Measurements from ENCODE around the gene EHMT2.
"Not testable (repeated sequence)": the region's sequence is repeated elsewhere in the genome, so short reads cannot be mapped to it uniquely, and the experiment has no call there.

The EHMT2 gene

GRCh38 chr6:31871046-31871659, 26.3 kb downstream of the EHMT2 start:
- no peak overlapping the region for H3K4me3 ChIP-seq (ENCODE audit: low read depth, low read length)

GRCh38 chr6:31870385-31870921, 27.0 kb downstream of the EHMT2 start:
- no peak overlapping the region for H3K4me3 ChIP-seq (ENCODE audit: low read depth, low read length)
- no peak for DNase-seq (ENCODE audit: low read depth)
- TF ChIP-seq CTCF (conservative IDR thresholded peaks at IDR 0.05; ENCODE audit: low read depth, low read length), result no peak

More at GRCh38 chr6:31871046-31871659, 26.3 kb downstream of the EHMT2 start:
- peak; percentile 16 for DNase-seq (ENCODE audit: low read depth)
- TF ChIP-seq CTCF (conservative IDR thresholded peaks at IDR 0.05; ENCODE audit: low read depth, low read length), result no peak

GRCh38 chr6:31869343-31869742, 28.2 kb downstream of the EHMT2 start:
- no peak for TF ChIP-seq CTCF (conservative IDR thresholded peaks at IDR 0.05; ENCODE audit: low read depth, low read length)
- no peak for DNase-seq (ENCODE audit: low read depth)
- H3K4me3 ChIP-seq (ENCODE audit: low read depth, low read length), result no peak overlapping the region

- not testable (repeated sequence) for DNase-seq (ENCODE audit: low read depth); H3K4me3 ChIP-seq (ENCODE audit: low read depth, low read length)
These were observed 28.9 kb downstream of the EHMT2 start for GRCh38 chr6:31868658-31868971.

GRCh38 chr6:31865205-31866118, 32.0 kb downstream of the EHMT2 start:
- no peak overlapping the region for H3K4me3 ChIP-seq (ENCODE audit: low read depth, low read length)
- peak; percentile 30 for DNase-seq (ENCODE audit: low read depth)
- no peak for TF ChIP-seq CTCF (conservative IDR thresholded peaks at IDR 0.05; ENCODE audit: low read depth, low read length)

GRCh38 chr6:31864818-31865204, 32.7 kb downstream of the EHMT2 start:
- no peak for DNase-seq (ENCODE audit: low read depth)
- H3K4me3 ChIP-seq (ENCODE audit: low read depth, low read length), result no peak overlapping the region
- no peak for TF ChIP-seq CTCF (conservative IDR thresholded peaks at IDR 0.05; ENCODE audit: low read depth, low read length)

GRCh38 chr6:31864123-31864562, 33.4 kb downstream of the EHMT2 start:
- peak overlapping the region; percentile 68 for H3K4me3 ChIP-seq (ENCODE audit: low read depth, low read length)
- not testable (repeated sequence) for DNase-seq (ENCODE audit: low read depth)
